Spleen (tissue), 11 donors: ENCODE measurements around the gene ACTN1. TPM values are rescaled to one million over a fixed set of nuclear protein-coding genes. Genes with fewer than 3 reads are reported as not detected.
A peak's percentile ranks its signal among the peaks of the same experiment; 100 is the strongest.

Source experiments
- DNase-seq: peaks from one replicate; pipeline ENCODE4 v3.0.0-alpha.2; 2020
- H3K27ac ChIP-seq, 8 donors: fragments of 200-600 bp; sonication (generic) in 7 of 8; 1 replicate in 4 of 8; 2 replicates in 4 of 8; pipeline versions ENCODE4 v1.5.0 to v1.8.0; 2016 to 2021; ENCODE audit warnings: inconsistent platforms in 4 of 8, mild to moderate bottlenecking in 4 of 8, moderate library complexity in 1 of 8
- H3K27me3 ChIP-seq, 7 donors: fragments of 200-600 bp; sonication (generic) in 6 of 7; replicated peaks in 1 of 7; 1 replicate in 4 of 7; 2 replicates in 3 of 7; pipeline versions ENCODE4 v1.5.0 to v1.8.0; 2016 to 2021; ENCODE audit warnings: inconsistent platforms in 3 of 7, mild to moderate bottlenecking in 1 of 7
- H3K36me3 ChIP-seq, 6 donors: fragments of 200-600 bp; sonication (generic) in 5 of 6; 1 replicate in 4 of 6; 2 replicates in 2 of 6; pipeline versions ENCODE4 v1.5.0 to v1.8.0; 2016 to 2021; ENCODE audit warnings: inconsistent platforms in 2 of 6
- H3K4me1 ChIP-seq, 6 donors: fragments of 200-600 bp; sonication (generic) in 5 of 6; 1 replicate in 3 of 6; 2 replicates in 3 of 6; pipeline versions ENCODE4 v1.5.0 to v1.8.0; 2016 to 2021; ENCODE audit warnings: inconsistent platforms in 3 of 6
- H3K4me3 ChIP-seq, 8 donors: fragments of 200-600 bp; sonication (generic) in 7 of 8; 1 replicate in 4 of 8; 2 replicates in 4 of 8; pipeline versions ENCODE4 v1.5.0 to v1.8.0; 2016 to 2021; ENCODE audit warnings: inconsistent platforms in 4 of 8, mild to moderate bottlenecking in 4 of 8, moderate library complexity in 2 of 8
- H3K9me3 ChIP-seq, 8 donors: fragments of 200-600 bp; sonication (generic) in 7 of 8; 1 replicate in 4 of 8; 2 replicates in 4 of 8; pipeline versions ENCODE4 v1.5.0 to v1.8.0; 2016 to 2021; ENCODE audit warnings: inconsistent platforms in 4 of 8
- POLR2A ChIP-seq, 3 donors: fragments of 450-650 bp; IDR thresholded peaks; one replicate each; pipeline ENCODE4 v1.5.1; 2017; ENCODE audit warnings: antibody characterized with exemption in 3 of 3, mild to moderate bottlenecking in 1 of 3
- POLR2AphosphoS5 ChIP-seq, 3 donors: sonication (generic); formaldehyde crosslinking; IDR thresholded peaks; one replicate each; pipeline ENCODE4 v1.5.1; 2017; ENCODE audit warnings: antibody characterized with exemption in 3 of 3
- WGBS, 5 donors: extraction: QIAGEN DNeasy Blood & Tissue Kit in 3 of 5; methylation state at CpG; one replicate each; pipeline versions ENCODE4 v1.1.5 to v1.1.7; 2013 to 2018; 5-methylcytosine and 5-hydroxymethylcytosine counted together
- intact Hi-C: fragments of 100-400 bp; cut with DNase I; formaldehyde crosslinking; loops from one replicate; pipeline ENCODE4 v1.15.0; 2023; ENCODE audit warnings: low total_unique reads
- polyA plus RNA-seq, 3 donors: library from polyadenylated mRNA; stranded (reverse); fragments of 200-250 nt; gene quantifications; one replicate each; pipeline ENCODE4 v1.2.1, GENCODE V29; 2013
- total RNA-seq, 7 donors: library from RNA; depleted of rRNA in 3 of 7; stranded (reverse); fragments of >200 nt in 3 of 7; fragmentation: NEBNext Ultra II Directional in 4 of 7; extraction: Animal tissue kit (Norgen Biotek cat#: 25700) in 4 of 7; gene quantifications; one replicate each; pipeline versions ENCODE4 v1.1.0 to v1.2.1, GENCODE V29; 2016 to 2021
- TF ChIP-seq, protein P1 (sequence below), 11 experiments: fragments of 200-600 bp in 7 of 11; fragments of 450-650 bp in 4 of 11; sonication (generic) in 4 of 11; IDR thresholded peaks in 8 of 11; conservative IDR thresholded peaks in 3 of 11; 1 replicate in 7 of 11; 2 replicates in 4 of 11; pipeline versions ENCODE4 v1.4.0 to v1.8.0; 2016 to 2021; ENCODE audit warnings: antibody characterized with exemption in 11 of 11, inconsistent platforms in 4 of 11, mild to moderate bottlenecking in 1 of 11
- donor health status: healthy with polysubstance abuse.
- donor health status: DM: no; HTN: no; CAD: no; lungs with moderate emphysema.
- donor health status: DM: no; HTN: no; CAD: no.
- donor health status: Bipolar disorder and iron deficiency.
- donor health status: healthy.
- donor health status: DM: no; HTN: no; CAD: no.
- donor health status: DM: yes; HTN: yes; CAD: no.

Gene ACTN1
- total and polyA plus RNA-seq, 10 donors, result 15.4 to 315 (median 95.4) TPM

DNA sequence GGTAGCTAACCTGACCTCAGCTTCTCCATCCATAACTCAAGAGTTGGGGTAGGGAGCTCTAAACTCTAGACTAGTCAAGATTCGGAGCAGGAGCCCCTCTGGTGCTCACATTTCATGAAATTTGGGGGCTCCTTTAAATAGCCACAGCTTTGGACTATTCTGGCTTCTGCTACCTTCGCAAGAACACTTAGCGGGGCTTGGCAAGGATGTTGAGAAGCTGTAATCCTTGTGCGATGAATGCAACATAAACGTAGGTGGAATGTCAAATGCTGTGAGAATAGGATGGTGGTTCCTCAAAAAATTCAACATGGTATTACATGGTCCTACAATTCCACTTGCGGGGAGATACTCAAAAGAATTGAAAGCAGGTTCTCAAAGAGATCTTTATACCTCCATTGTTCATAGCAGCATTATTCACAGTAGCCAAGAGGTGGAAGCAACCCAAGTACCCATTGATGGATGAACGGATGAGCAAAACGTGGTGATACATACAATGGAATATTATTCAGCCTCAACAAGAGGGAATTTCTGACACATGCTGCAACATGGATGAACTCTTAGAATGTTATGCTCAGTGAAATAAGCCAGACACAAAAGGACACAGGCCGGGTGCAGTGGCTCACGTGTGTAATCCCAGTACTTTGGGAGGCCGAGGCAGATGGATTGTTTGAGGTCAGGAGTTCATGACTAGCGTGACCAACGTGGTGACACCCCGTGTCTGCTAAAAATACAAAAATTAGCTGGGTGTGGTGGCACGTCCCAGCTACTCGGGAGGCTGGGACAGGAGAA, 73.8 kb downstream of the ACTN1 start:
- Histone ChIP-seq H3K36me3 (peaks cover 0 to 97% (median 47%) of the 10 kb centered on the region in 6 donors), H3K4me3 (no peak overlapping the region), H3K9me3 (no peaks in the 10 kb centered on the region), H3K27me3 (no peaks in the 10 kb centered on the region), H3K27ac (no peak overlapping the region), H3K4me1 (peaks cover 0 to 12% (median 3%) of the 10 kb centered on the region in 6 donors)
- intact Hi-C loops, result no loop called here
- 84 to 92% (median 86%) methylated on average over 16 of the region's 16 CpGs for WGBS, 5 donors
- no peak for TF ChIP-seq POLR2AphosphoS5 (IDR thresholded peaks at IDR 0.05)
- TF ChIP-seq, protein P1, sequence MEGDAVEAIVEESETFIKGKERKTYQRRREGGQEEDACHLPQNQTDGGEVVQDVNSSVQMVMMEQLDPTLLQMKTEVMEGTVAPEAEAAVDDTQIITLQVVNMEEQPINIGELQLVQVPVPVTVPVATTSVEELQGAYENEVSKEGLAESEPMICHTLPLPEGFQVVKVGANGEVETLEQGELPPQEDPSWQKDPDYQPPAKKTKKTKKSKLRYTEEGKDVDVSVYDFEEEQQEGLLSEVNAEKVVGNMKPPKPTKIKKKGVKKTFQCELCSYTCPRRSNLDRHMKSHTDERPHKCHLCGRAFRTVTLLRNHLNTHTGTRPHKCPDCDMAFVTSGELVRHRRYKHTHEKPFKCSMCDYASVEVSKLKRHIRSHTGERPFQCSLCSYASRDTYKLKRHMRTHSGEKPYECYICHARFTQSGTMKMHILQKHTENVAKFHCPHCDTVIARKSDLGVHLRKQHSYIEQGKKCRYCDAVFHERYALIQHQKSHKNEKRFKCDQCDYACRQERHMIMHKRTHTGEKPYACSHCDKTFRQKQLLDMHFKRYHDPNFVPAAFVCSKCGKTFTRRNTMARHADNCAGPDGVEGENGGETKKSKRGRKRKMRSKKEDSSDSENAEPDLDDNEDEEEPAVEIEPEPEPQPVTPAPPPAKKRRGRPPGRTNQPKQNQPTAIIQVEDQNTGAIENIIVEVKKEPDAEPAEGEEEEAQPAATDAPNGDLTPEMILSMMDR (IDR thresholded peaks at IDR 0.05 in 8 of 11, conservative IDR thresholded peaks at IDR 0.05 in 3 of 11), result no peak
- no peak for TF ChIP-seq POLR2A (IDR thresholded peaks at IDR 0.05)
- no peak for DNase-seq

DNA sequence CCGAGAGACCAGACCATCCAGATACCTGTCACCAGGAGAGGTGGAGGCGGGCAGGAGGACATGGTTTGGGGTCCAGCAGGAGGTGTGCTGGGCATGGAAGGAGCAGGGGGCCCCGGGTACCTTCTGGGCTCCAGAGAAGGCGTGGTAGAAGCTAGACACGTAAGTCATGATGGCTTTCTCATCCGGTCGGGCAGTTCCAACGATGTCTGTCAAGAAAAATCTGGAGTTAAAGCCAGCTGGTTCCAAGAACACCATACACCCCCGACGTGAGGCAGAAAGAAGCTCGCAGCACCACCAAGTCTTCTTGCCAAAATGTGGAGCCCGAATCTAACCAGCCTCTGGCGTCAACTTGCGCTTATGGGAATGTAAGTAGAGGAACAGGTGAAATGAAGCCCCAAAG, 76.7 kb downstream of the ACTN1 start:
- 91 to 95% (median 95%) methylated on average over 14 of the region's 14 CpGs for WGBS, 5 donors
- no peak for DNase-seq
- intact Hi-C loops, result no loop called here
- H3K4me1 ChIP-seq, result peaks cover 0 to 29% (median 10%) of the 10 kb centered on the region in 6 donors
- peaks cover 0 to 90% (median 46%) of the 10 kb centered on the region in 6 donors for H3K36me3 ChIP-seq
- peaks cover 0 to 7% (median 0%) of the 10 kb centered on the region in 7 donors for H3K27me3 ChIP-seq
- no peak for TF ChIP-seq POLR2AphosphoS5 (IDR thresholded peaks at IDR 0.05)
- TF ChIP-seq POLR2A (IDR thresholded peaks at IDR 0.05), result no peak
- H3K9me3 ChIP-seq, result no peaks in the 10 kb centered on the region
- H3K27ac ChIP-seq, result no peak overlapping the region
- H3K4me3 ChIP-seq, result no peak overlapping the region

DNA sequence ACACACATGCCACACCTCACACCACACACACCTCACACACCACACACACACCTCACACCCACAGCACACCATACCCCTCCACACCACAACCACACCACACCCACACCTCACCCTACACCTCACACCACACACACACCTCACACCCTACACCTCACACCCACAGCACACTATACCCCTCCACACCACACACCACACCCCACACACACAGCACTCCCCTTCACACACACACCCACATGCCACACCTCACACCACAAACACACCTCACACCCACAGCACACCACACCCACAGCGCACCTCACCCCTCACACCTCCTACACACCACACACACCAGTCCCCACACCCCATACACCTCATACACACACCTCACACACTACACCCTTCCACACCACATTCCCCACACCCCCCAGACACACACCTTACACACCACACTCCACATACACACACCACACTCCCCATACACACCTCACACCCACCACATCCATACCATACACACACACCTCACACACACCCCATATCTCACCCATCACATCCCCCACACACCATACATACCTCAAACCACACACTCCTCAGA, 80.0 kb downstream of the ACTN1 start:
- intact Hi-C loops, result no loop called here
- WGBS, 5 donors, result 79 to 90% (median 86%) methylated on average over 1 of the region's 1 CpG
- peaks cover 0 to 93% (median 44%) of the 10 kb centered on the region in 6 donors for H3K36me3 ChIP-seq
- TF ChIP-seq POLR2A (IDR thresholded peaks at IDR 0.05) (no peak), POLR2AphosphoS5 (IDR thresholded peaks at IDR 0.05) (no peak)
- TF ChIP-seq, protein P1 (IDR thresholded peaks at IDR 0.05 in 8 of 11, conservative IDR thresholded peaks at IDR 0.05 in 3 of 11), result no peak
- no peak overlapping the region for H3K4me3 ChIP-seq
- peaks cover 0 to 23% (median 10%) of the 10 kb centered on the region in 6 donors for H3K4me1 ChIP-seq
- no peak for DNase-seq
- H3K27ac ChIP-seq, result peak overlapping the region in 3 of 8 donors; percentile 28 to 69 (median 41)
- H3K9me3 ChIP-seq, result no peaks in the 10 kb centered on the region
- H3K27me3 ChIP-seq, result peaks cover 0 to 7% (median 0%) of the 10 kb centered on the region in 7 donors

DNA sequence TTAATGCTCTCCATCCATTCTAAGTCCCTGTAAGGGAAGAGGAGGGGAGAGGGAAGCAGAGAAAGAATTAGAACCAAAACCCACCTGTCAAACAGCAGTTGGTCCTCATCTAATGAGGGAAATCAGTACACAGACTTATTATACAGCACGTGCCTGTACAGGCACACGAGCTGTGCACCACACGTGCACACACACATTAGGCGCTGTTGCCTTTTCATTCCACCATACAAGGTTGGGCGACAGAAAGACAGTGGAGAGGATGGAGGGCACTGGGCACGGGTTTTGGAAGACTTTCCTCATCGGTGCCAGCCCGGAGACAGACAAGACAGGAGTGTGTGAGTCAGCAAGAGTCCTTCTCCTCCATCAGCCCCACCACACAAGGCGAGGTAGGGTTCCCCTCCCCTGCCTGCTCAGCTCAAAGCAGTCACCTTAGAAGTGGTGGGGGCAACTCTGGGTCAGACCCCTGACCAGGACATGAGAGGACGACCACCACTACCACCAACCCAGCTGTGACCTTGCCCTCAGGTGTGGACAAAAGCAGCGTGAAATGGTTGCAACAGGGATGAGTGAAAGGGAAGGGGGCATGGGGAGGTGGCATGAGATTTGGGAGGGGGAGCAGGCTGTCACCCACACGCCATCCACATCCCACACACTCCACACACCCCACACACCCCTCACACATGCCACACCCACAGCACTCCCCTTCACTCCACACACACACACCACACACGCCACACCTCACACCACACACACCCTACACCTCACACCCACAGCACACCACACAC, 80.7 kb downstream of the ACTN1 start:
- DNase-seq, result no peak
- Histone ChIP-seq H3K27ac (peak overlapping the region in 2 of 8 donors; percentile 28 to 69), H3K36me3 (peaks cover 0 to 93% (median 40%) of the 10 kb centered on the region in 6 donors), H3K9me3 (no peaks in the 10 kb centered on the region), H3K27me3 (peaks cover 0 to 7% (median 0%) of the 10 kb centered on the region in 7 donors), H3K4me3 (no peak overlapping the region), H3K4me1 (peaks cover 0 to 23% (median 10%) of the 10 kb centered on the region in 6 donors)
- 56 to 75% (median 67%) methylated on average over 12 to 13 of the region's 13 CpGs for WGBS, 5 donors
- TF ChIP-seq, protein P1 (IDR thresholded peaks at IDR 0.05 in 8 of 11, conservative IDR thresholded peaks at IDR 0.05 in 3 of 11), result no peak
- no peak for TF ChIP-seq POLR2A (IDR thresholded peaks at IDR 0.05)
- TF ChIP-seq POLR2AphosphoS5 (IDR thresholded peaks at IDR 0.05), result no peak
- intact Hi-C loops, result no loop called here
